GM10266 (cell line): ENCODE measurements around the gene ADAM19.
A peak's percentile ranks its signal among the peaks of the same experiment; 100 is the strongest.

Experiments
- DNase-seq: peaks from one replicate; pipeline ENCODE4 v3.0.0; 2012; ENCODE audit errors: extremely low spot score
- TF ChIP-seq, protein P1 (sequence below): IDR thresholded peaks from 2 replicates; pipeline ENCODE4 v1.5.1; 2012; ENCODE audit warnings: mild to moderate bottlenecking, low read depth; ENCODE audit not compliant: control insufficient read depth, insufficient read depth; ENCODE audit errors: missing control alignments

The ADAM19 gene, protein sequence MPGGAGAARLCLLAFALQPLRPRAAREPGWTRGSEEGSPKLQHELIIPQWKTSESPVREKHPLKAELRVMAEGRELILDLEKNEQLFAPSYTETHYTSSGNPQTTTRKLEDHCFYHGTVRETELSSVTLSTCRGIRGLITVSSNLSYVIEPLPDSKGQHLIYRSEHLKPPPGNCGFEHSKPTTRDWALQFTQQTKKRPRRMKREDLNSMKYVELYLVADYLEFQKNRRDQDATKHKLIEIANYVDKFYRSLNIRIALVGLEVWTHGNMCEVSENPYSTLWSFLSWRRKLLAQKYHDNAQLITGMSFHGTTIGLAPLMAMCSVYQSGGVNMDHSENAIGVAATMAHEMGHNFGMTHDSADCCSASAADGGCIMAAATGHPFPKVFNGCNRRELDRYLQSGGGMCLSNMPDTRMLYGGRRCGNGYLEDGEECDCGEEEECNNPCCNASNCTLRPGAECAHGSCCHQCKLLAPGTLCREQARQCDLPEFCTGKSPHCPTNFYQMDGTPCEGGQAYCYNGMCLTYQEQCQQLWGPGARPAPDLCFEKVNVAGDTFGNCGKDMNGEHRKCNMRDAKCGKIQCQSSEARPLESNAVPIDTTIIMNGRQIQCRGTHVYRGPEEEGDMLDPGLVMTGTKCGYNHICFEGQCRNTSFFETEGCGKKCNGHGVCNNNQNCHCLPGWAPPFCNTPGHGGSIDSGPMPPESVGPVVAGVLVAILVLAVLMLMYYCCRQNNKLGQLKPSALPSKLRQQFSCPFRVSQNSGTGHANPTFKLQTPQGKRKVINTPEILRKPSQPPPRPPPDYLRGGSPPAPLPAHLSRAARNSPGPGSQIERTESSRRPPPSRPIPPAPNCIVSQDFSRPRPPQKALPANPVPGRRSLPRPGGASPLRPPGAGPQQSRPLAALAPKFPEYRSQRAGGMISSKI

DNA sequence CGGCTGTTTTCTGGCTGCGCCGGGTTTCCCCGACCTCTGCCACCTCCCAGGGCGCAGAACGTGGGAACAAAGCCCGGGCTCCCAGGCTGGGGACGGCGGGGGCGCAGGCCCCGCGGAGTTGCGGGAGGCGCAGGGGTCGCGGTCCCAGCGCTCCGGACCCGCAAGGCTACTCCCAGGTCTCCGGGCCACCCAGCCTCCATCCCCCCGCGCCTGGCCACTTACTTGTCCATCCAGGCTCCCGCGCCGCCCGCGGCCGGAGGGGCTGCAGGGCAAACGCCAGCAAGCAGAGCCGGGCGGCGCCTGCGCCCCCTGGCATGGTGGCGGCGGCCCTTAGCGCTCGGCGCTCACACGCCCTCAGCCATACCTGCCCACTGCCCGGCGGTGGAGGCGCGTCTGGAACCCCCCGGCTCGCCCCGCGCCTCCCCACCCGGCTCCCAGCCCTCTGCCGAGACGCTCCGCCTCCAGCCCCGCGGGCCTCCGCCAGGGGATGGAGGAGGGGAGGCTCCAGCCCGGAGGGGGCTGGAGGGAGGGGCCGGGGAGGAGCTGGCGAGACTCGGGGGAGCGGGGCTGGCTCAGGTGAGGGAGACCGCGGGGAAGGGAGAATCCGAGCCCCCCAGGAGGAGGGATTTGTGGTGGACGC is at the start of gene ADAM19:
Gene ADAM19 (minus strand): TSS at position 395 of the 640 bp plus-strand sequence. CDS start 79 bp downstream, at position 316.
- DNase-seq: peak; percentile 80

DNA sequence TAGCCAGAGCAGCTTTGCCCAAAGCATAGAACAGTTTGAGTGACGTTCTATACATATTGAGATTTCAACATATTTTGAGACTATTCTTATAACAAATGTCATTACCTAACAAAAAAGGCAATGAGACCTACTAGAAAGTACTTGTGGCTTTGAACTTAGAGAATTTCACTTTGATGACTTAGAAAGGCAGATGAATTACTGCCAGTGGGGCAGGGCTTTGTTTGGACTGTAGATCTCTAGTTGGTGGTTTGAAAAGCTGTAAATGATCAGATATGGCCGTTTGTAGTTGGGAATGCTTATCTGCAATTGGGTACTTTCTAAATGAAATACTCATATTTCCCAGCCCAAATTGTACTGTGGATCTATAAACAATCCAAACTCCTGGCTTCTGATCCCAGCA is 48.6 kb upstream of the ADAM19 start:
- DNase-seq: no peak
- TF ChIP-seq, protein P1, sequence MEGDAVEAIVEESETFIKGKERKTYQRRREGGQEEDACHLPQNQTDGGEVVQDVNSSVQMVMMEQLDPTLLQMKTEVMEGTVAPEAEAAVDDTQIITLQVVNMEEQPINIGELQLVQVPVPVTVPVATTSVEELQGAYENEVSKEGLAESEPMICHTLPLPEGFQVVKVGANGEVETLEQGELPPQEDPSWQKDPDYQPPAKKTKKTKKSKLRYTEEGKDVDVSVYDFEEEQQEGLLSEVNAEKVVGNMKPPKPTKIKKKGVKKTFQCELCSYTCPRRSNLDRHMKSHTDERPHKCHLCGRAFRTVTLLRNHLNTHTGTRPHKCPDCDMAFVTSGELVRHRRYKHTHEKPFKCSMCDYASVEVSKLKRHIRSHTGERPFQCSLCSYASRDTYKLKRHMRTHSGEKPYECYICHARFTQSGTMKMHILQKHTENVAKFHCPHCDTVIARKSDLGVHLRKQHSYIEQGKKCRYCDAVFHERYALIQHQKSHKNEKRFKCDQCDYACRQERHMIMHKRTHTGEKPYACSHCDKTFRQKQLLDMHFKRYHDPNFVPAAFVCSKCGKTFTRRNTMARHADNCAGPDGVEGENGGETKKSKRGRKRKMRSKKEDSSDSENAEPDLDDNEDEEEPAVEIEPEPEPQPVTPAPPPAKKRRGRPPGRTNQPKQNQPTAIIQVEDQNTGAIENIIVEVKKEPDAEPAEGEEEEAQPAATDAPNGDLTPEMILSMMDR: no peak

More for the DNA sequence above, at the start of gene ADAM19:
- TF ChIP-seq, protein P1: peak; percentile 18

DNA sequence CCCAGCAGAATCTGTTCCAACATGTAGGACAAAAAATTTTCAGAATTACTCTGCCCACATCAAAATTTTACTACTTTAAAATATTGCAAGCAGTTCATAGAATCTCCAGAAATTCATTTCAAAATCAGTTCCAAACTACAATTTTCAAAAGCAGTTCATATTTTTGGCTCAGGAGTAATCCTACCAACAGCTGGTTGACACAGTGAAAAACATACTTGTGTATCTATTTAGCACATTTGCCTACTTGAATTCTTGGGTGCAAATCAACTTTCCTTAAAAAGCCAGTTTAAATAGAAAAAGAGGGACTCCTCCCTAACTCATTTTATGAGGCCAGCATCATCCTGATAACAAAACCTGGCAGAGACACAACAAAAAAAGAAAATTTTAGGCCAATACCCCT is 45.2 kb upstream of the ADAM19 start:
- TF ChIP-seq, protein P1: no peak
- no peak for DNase-seq

DNA sequence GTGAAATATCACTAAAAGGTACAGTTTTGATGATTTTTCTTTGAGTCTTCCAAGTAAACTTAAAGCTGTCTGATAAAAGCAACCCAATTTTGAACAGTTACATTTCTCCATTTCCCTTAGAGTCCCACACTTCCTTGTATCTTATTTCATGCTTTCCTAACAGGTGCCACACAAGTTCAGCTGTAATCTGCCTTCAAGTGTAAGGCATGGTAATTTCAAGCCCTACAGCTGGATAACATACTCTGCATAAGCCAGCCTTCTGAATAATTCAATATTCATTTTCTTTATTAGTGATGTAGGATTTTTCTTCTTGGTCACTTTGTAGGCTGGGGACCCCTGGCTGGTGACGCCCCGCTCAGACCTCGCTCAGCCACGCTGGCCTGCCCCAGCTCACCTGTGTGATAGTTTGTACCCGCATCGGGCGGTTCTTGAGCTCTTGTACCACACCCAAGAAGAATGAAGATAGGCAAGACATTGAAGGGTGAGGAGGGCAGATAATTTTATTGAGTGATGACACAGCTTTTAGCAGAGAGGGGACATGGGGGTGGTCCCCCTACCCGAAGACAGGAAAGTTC is 42.7 kb upstream of the ADAM19 start:
- no peak for DNase-seq
- TF ChIP-seq, protein P1: no peak

DNA sequence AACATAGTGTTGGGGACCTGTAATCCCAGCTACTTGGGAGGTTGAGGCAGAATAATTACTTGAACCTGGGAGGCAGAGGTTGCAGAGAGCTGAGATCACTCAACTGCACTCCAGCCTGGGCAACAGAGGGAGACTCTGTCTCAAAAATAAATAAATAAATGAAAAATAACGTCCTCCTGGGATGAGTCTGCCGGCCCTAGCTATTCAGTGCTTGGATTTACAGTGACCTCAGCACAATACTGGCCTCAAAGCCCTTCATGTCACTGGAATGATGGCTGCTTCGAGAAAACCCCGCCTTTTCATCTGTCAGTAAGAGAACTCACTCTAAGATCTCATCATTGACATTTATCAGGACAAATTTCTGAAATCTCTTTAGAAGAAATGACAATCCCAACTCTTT is 41.2 kb upstream of the ADAM19 start:
- TF ChIP-seq, protein P1: no peak
- no peak for DNase-seq

DNA sequence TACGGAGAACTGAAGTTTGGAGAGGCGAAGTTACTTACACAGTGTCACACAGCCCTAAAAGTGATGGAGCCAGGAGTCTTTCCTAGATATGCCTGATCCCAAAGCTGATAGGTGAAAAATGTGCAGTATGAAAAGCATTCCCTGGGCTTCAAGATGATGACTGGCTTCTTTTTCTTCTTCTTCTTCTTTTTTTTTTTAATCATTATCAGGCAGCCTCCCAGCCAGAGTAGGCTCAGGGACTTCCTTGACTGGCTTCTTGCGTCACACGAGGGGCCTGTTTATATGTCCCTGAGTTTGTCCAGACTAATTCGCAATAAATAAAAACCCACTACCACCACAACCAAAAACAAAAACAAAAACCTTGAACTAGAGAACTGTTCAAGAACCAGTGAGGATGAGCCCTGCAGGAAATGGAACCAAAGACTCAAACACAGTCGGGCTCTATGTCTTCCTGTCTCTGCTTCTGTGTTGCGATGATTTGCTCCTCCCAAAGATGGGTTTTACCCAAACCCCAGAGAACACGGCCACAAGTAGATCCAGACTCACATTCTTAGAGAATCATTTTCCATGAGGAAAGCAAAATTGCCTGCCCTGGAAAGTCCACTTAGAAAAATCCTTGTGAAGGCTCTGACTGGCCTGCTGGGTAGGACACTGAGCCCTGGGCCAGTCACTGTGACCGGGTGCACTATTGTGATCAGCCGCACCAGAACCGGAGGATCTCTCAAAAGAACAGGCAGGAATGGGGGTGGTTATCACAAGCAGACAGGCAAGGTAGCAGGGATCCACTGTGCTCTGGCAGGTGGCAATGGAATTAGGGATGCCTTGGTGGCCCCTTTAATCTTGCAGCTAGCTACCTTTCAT is 38.0 kb upstream of the ADAM19 start:
- no peak for DNase-seq
- TF ChIP-seq, protein P1: no peak
